ENCODE measurements around the gene RBM43.

DNA sequence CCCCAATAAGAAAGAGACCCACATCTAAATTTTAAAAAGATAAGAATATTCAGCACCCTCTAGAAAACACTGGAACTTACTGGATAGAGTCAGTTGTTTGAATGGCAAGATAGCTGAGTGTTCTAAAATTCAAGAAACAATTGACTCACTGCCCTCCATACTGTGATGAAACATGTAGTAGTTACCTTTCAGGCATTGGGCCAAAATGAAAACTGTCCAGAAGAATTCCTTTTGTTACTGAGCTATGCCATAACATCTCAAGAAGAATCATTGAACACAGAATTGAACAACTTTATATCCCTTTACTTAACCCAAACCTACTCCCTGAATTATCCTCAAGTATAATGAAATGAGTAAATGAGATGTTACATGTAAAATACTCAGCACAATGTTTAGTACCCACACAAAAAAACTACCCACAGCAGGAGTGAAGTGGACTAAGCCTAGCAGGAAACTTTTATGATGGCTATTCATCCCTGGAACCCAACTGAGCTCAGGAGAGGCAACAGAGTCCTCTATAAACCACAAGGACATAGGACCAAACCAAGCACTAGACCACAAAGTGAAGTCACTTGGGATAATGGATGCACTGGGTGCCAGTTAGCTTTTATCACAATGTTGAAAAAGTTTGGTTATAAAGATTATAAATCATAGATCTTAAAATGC lies 32.7 kb downstream of the RBM43 start:
- no peak for TF ChIP-seq EZH2phosphoT487 (IDR thresholded peaks at IDR 0.05; ENCODE audit: borderline replicate concordance, low read length)
- TF ChIP-seq, protein P1, sequence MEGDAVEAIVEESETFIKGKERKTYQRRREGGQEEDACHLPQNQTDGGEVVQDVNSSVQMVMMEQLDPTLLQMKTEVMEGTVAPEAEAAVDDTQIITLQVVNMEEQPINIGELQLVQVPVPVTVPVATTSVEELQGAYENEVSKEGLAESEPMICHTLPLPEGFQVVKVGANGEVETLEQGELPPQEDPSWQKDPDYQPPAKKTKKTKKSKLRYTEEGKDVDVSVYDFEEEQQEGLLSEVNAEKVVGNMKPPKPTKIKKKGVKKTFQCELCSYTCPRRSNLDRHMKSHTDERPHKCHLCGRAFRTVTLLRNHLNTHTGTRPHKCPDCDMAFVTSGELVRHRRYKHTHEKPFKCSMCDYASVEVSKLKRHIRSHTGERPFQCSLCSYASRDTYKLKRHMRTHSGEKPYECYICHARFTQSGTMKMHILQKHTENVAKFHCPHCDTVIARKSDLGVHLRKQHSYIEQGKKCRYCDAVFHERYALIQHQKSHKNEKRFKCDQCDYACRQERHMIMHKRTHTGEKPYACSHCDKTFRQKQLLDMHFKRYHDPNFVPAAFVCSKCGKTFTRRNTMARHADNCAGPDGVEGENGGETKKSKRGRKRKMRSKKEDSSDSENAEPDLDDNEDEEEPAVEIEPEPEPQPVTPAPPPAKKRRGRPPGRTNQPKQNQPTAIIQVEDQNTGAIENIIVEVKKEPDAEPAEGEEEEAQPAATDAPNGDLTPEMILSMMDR (conservative IDR thresholded peaks at IDR 0.05; ENCODE audit: low read depth, low read length), result no peak

Data from PC-3 (cell line).